HCEC 1CT (cell line): Measurements from ENCODE around the gene OMP.

ENCODE experiments used
- DNase-seq: peaks from one replicate; pipeline ENCODE4 v3.0.0-alpha.2; 2017

The OMP gene

DNA sequence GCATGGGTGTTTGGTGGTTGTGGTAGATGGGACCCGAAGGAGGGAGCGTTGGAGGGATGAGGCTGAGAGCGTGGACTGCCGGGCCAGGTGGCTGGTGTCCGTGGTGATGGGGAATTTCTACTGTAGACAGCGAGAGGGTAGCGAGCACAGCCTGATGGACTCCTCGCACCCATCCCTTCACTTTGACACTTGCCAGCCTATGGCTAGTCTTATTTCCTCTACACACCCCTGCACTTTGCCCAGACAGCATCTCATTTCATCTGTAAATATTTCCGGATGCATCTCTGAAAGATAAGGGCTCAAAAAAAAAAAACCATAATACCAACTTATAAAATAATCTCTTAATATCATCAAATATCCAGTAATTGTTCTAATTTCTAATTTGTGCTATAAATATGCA, 5.8 kb downstream of the OMP start:
- no peak for DNase-seq

DNA sequence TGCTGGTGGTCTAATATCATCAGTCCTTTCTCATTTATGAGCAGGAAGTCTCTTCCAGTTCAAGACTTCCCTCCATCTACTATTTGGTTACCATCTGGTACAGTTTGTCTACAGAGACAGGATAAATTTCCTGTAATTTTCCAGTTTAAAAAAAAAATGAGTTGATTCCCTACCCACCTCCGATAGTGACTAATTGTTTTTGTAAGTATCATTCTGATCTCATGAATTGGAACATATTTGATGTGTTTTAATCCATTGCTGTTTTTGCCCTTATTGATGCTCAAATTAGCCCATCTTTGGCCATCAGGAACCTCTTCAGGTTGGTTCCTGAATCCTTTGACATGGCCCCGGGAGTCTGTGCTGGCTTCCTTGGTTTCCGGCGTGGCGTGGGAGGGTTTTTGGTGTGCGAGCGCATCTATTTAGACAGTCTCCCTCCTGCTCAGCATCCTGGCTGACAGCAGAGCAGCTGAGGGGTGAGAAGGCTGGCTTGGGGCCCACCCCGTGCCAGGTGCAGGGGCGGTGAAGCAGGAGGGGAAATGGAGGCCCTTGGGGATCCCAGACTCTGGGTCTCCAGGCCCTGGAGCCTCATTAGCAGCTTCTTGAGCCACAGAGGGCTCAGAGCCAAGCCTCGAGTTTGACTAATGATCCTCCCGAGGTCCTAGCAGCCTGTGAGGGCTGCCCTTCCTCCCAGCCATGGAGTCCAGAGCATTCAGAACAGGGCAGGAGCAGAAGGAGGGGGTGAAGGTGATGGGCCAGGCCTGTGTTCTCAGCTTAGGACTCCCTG, 6.8 kb downstream of the OMP start:
- peak; percentile 67 for DNase-seq

GRCh38 chr11:77110836-77111235, 8.2 kb downstream of the OMP start:
- no peak for DNase-seq

DNA sequence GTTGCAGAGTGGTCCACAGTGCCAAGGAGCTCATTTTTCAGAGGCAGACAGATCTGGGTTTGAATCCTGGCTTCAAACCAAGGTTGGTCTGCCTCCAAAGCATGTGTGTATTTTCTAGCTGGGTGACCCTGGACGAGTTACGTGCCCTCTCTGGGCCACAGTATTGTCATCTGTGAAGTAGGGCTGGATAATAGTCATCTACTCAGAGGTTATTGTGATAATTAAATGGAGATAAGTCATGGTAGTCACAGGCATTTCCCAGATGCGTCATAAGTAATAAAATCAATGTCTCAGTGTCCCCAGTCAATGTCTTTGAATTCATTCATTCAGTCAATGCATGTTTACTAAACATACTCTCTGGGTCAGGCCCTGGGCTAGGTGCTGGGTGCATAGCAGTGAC, 8.6 kb downstream of the OMP start:
- no peak for DNase-seq

GRCh38 chr11:77111946-77112345, 9.3 kb downstream of the OMP start:
- no peak for DNase-seq

GRCh38 chr11:77112641-77113381, 10.2 kb downstream of the OMP start:
- no peak for DNase-seq

DNA sequence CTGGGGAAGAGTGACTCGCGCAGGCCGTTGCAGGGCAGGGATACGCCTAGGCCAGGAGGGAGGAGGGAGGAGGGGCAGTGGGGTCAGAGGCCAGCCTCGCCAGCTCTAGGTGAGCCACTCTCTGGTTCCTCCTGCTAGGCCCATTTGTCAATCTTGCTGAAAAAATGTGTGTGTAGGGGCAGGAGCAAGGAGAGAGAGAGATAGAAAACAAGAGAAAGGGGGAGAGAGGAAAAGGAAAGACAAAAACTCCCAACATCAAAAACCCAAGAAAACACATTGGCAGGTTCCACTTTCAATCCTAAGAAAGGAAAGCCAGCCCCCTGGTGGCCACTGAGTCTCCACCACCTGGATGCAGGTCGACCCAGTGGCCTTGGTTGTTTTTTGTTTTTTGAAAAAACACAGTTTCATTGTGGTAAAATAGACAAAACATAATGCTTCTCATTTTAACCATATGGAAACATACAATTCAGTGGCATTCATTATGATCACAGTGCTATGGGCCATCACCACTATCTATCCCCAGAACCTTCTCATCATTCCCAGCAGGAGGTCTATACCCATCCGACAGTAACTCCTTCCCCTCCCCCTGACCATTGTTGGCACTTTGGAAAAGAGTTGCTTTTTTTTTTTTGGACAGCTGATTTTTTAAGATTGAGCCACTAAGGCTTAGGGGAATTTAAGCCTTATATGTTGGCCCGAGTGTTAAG, 10.9 kb downstream of the OMP start:
- DNase-seq: peak; percentile 37

DNA sequence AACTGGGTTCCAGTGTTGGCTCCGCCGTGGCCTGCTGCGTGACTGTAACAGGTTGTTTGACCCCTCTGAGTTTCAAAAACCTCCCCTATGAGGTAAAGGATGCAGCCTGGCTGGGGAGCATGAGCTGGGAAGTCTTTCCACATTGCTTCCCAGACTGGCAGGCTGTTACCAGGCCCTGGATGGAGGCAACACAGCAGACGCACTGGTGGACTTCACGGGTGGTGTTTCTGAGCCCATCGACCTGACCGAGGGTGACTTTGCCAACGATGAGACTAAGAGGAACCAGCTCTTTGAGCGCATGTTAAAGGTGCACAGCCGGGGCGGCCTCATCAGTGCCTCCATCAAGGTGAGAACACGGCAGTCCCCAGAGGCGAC, 11.4 kb downstream of the OMP start:
- no peak for DNase-seq

DNA sequence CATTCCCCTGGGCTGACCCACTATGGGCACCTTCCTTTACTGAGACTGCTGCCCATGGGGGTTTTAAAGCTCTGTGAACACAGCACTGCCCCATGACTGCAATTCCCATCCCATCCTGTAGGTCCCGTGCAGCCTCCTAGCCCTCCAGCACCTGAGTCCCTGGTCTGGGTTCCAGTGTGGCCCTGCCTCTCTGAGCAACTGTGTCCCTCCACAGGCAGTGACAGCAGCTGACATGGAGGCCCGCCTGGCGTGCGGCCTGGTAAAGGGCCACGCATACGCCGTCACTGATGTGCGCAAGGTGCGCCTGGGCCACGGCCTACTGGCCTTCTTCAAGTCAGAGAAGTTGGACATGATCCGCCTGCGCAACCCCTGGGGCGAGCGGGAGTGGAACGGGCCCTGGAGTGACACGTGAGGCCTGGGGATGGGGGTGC, 12.6 kb downstream of the OMP start:
- DNase-seq: no peak

DNA sequence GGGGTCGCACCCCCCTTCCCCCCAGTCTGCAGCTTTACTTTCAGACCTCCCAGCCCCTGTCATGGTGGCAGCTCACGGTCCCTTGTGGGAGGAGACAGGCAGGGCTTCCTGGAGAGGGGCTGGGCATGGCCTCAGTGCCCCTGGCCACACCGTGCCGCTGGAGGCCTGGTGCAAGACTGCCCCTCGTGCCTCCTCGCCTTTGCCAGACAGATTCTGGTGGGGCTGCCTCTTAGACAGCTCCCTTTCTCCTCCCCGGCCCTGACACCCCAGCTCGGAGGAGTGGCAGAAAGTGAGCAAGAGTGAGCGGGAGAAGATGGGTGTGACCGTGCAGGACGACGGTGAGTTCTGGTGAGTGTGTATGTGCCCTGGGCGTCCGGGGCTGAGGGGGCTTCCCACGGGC, 13.3 kb downstream of the OMP start:
- DNase-seq: no peak

- no peak for DNase-seq
Measured at GRCh38 chr11:77117492-77117891, 14.9 kb downstream of the OMP start.

DNA sequence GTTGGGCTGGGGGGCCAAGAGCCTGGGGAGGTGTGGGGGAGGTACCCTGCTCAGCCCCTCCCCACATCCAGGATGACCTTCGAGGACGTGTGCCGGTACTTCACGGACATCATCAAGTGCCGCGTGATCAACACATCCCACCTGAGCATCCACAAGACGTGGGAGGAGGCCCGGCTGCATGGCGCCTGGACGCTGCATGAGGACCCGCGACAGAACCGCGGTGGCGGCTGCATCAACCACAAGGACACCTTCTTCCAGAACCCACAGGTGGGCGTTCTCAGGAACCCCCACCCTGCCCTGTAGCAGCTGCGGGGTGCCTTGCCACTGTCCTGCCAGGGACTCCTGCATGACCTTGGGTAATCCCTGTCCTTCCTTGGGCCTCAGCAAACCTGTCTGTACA, 15.4 kb downstream of the OMP start:
- no peak for DNase-seq

GRCh38 chr11:77118971-77119370, 16.3 kb downstream of the OMP start:
- DNase-seq: no peak

- no peak for DNase-seq
Measured at GRCh38 chr11:77119531-77119936, 16.9 kb downstream of the OMP start.

DNA sequence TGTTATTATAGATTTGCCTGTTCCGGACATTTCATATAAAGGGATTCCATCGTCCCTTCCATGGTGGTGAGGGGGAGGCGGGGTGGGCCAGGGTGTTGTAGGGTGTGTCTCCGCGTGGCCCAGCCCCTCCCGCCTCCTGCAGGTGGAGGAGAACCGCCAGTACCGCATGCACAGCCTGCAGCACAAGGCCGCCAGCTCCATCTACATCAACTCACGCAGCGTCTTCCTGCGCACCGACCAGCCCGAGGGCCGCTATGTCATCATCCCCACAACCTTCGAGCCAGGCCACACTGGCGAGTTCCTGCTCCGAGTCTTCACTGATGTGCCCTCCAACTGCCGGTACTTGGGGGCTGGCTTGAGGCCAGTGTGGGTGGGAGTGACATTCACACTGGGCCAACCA, 17.9 kb downstream of the OMP start:
- DNase-seq: no peak

GRCh38 chr11:77121096-77121640, 18.5 kb downstream of the OMP start:
- DNase-seq: no peak

GRCh38 chr11:77121876-77122575, 19.4 kb downstream of the OMP start:
- no peak for DNase-seq

DNA sequence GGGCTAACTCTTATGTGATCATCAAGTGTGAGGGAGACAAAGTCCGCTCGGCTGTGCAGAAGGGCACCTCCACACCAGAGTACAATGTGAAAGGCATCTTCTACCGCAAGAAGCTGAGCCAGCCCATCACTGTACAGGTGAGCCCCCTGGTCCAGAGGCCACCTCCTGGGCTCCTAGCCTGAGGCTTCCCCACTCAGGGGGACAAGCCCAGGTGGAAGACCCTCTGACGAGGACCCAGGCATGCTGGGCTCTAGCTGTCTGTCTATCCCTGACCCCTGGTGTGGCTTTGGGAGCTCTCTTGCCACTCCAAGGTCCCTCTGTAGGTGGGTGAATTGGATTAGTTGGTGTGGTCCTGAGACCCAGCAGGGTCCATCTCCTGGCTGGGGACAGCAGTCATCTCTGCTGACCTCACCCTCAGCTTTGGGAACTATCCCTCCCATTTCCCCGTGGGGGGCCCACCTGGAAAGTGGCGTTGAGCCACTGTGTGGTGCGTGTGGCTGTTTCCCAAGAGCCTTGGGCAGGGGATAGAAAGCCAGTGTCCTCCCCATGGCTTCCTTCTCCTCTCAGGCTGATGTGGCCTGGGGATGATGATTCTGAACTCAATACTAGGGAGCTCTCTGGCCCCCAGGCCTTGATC, 20.1 kb downstream of the OMP start:
- DNase-seq: no peak

DNA sequence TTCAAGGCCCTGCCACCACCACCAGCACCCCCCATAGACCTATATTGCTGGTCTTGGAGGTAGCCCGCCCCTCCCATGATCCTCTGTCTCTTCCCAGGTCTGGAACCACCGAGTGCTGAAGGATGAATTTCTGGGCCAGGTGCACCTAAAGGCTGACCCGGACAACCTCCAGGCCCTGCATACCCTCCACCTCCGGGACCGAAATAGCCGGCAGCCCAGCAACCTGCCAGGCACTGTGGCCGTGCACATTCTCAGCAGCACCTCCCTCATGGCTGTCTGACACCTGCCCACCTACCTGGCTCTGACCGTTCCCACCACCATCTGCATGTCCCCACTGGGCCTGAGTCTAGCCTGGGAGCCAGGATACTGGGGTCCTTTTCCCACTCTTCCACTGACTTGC, 21.0 kb downstream of the OMP start:
- DNase-seq: no peak

- DNase-seq: no peak
Measured at GRCh38 chr11:77124041-77124440, 21.4 kb downstream of the OMP start.

- DNase-seq: no peak
Measured at GRCh38 chr11:77124488-77124887, 21.8 kb downstream of the OMP start.

DNA sequence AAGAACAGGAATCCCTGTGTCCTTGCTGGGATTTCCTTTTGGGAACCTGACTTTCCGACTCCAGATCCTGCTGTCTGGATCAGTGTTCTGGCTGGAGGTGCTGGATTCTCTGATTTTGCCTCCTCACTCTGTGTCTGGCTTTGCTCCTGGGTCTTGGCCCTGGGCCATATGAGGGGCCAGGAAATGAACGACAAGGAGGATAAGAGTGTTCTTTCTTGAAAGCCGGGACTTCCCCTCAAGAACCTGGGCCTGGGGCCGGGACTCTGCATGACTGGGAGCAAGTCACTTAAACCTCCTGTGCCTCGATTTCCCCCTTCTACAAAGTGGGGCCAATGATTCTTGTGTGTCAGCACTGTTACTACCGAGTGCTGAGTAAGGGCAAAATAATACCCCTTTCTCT, 22.6 kb downstream of the OMP start:
- DNase-seq: no peak

GRCh38 chr11:77125695-77126094, 23.1 kb downstream of the OMP start:
- no peak for DNase-seq
